HG02840 (cell line): ENCODE data around the gene EBLN2.
"Not testable (repeated sequence)": the region's sequence is repeated elsewhere in the genome, so short reads cannot be mapped to it uniquely, and the experiment has no call there.

Experiments
- ATAC-seq: cut with Tn5 transposase; IDR thresholded peaks from one replicate; pipeline ENCODE4 v1.9.1; 2021; ENCODE audit warnings: mild to moderate bottlenecking, moderate library complexity, moderate number of reproducible peaks; ENCODE audit not compliant: unreplicated experiment, low FRiP score

EBLN2 gene

GRCh38 chr3:73056845-73057150 lies 4.7 kb upstream of the EBLN2 start:
- no peak for ATAC-seq

GRCh38 chr3:73060302-73060723 lies 1.1 kb upstream of the EBLN2 start:
- ATAC-seq: no peak

- not testable (repeated sequence) for ATAC-seq
Observed at GRCh38 chr3:73066243-73066642, 4.8 kb downstream of the EBLN2 start.

- no peak for ATAC-seq
Observed at GRCh38 chr3:73068419-73068818, 7.0 kb downstream of the EBLN2 start.

- ATAC-seq: no peak
Observed at GRCh38 chr3:73069187-73069586, 7.7 kb downstream of the EBLN2 start.

GRCh38 chr3:73069775-73070444 lies 8.5 kb downstream of the EBLN2 start:
- no peak for ATAC-seq

GRCh38 chr3:73070675-73071575 lies 9.5 kb downstream of the EBLN2 start:
- ATAC-seq: no peak

- ATAC-seq: no peak
Observed at GRCh38 chr3:73071952-73072351, 10.5 kb downstream of the EBLN2 start.

- no peak for ATAC-seq
Observed at GRCh38 chr3:73072634-73073033, 11.2 kb downstream of the EBLN2 start.

- ATAC-seq: no peak
Observed at GRCh38 chr3:73073091-73073707, 11.7 kb downstream of the EBLN2 start.

- no peak for ATAC-seq
Observed at GRCh38 chr3:73074781-73075180, 13.3 kb downstream of the EBLN2 start.

- ATAC-seq: no peak
Observed at GRCh38 chr3:73080216-73080966, 18.9 kb downstream of the EBLN2 start.

GRCh38 chr3:73081140-73081539 lies 19.7 kb downstream of the EBLN2 start:
- ATAC-seq: no peak

GRCh38 chr3:73084170-73084569 lies 22.7 kb downstream of the EBLN2 start:
- ATAC-seq: no peak

GRCh38 chr3:73086071-73086494 lies 24.6 kb downstream of the EBLN2 start:
- ATAC-seq: no peak

- ATAC-seq: no peak
Observed at GRCh38 chr3:73094129-73094528, 32.7 kb downstream of the EBLN2 start.

GRCh38 chr3:73094951-73095350 lies 33.5 kb downstream of the EBLN2 start:
- ATAC-seq: no peak

- no peak for ATAC-seq
Observed at GRCh38 chr3:73096169-73096568, 34.7 kb downstream of the EBLN2 start.

GRCh38 chr3:73098026-73098425 lies 36.6 kb downstream of the EBLN2 start:
- no peak for ATAC-seq

- ATAC-seq: no peak
Observed at GRCh38 chr3:73098873-73099272, 37.4 kb downstream of the EBLN2 start.
